Mesothelial cell of epicardium (in vitro differentiated cells): ENCODE results near the gene ARAP2. TPM values are rescaled to one million over a fixed set of nuclear protein-coding genes. Genes with fewer than 3 reads are reported as not detected.

Experiments used
- DNase-seq, 2 experiments: peaks; one replicate each; pipeline ENCODE4 v3.0.0; 2021; ENCODE audit warnings: low spot score in 2 of 2; ENCODE audit not compliant: unreplicated experiment in 2 of 2
- H3K27ac Mint-ChIP-seq: 2 replicates; pipeline ENCODE4 v1.8.0; 2021; ENCODE audit warnings: mixed read lengths
- H3K27me3 Mint-ChIP-seq: 2 replicates; pipeline ENCODE4 v1.8.0; 2021; ENCODE audit warnings: low read depth, mixed read lengths
- H3K36me3 Mint-ChIP-seq: 2 replicates; pipeline ENCODE4 v1.8.0; 2021; ENCODE audit warnings: mixed read lengths
- H3K4me1 Mint-ChIP-seq: 2 replicates; pipeline ENCODE4 v1.8.0; 2021; ENCODE audit warnings: mixed read lengths
- H3K4me3 Mint-ChIP-seq: 2 replicates; pipeline ENCODE4 v1.8.0; 2021; ENCODE audit warnings: mild to moderate bottlenecking, moderate library complexity, mixed read lengths
- H3K9me3 Mint-ChIP-seq: 2 replicates; pipeline ENCODE4 v1.8.0; 2021; ENCODE audit warnings: mixed read lengths
- CTCF ChIP-seq: fragments of 200-600 bp; sonication (generic); IDR thresholded peaks from one replicate; pipeline ENCODE4 v1.5.0; 2021; ENCODE audit warnings: antibody characterized with exemption; ENCODE audit not compliant: unreplicated experiment
- total RNA-seq: library from RNA; stranded (reverse); gene quantifications from 3 replicates; pipeline ENCODE4 v1.2.1, GENCODE V29; 2021

The ARAP2 gene
- total RNA-seq, 1 donor from 2014 or later = 16.0 TPM

GRCh38 chr4:36174570-36174969, 69.7 kb downstream of the ARAP2 start:
- DNase-seq = no peak
- TF ChIP-seq CTCF = no peak

GRCh38 chr4:36173905-36174304, 70.4 kb downstream of the ARAP2 start:
- peaks cover 4% of the 10 kb centered on the region for H3K9me3 Mint-ChIP-seq
- no peaks in the 10 kb centered on the region for H3K27me3 Mint-ChIP-seq
- H3K4me3 Mint-ChIP-seq = no peak overlapping the region
- no peak for DNase-seq
- TF ChIP-seq CTCF = no peak
- H3K36me3 Mint-ChIP-seq = peaks cover 2% of the 10 kb centered on the region
- H3K27ac Mint-ChIP-seq = no peak overlapping the region
- H3K4me1 Mint-ChIP-seq = peaks cover 8% of the 10 kb centered on the region

More at GRCh38 chr4:36174570-36174969, 69.7 kb downstream of the ARAP2 start:
- peaks cover 4% of the 10 kb centered on the region for H3K9me3 Mint-ChIP-seq
- no peak overlapping the region for H3K27ac Mint-ChIP-seq
- peaks cover 2% of the 10 kb centered on the region for H3K36me3 Mint-ChIP-seq
- no peaks in the 10 kb centered on the region for H3K27me3 Mint-ChIP-seq
- peaks cover 8% of the 10 kb centered on the region for H3K4me1 Mint-ChIP-seq
- H3K4me3 Mint-ChIP-seq = no peak overlapping the region

GRCh38 chr4:36172656-36173055, 71.7 kb downstream of the ARAP2 start:
- Mint-ChIP-seq H3K4me1 (peaks cover 8% of the 10 kb centered on the region), H3K4me3 (no peak overlapping the region), H3K27ac (no peak overlapping the region), H3K9me3 (peaks cover 4% of the 10 kb centered on the region), H3K27me3 (no peaks in the 10 kb centered on the region), H3K36me3 (peaks cover 2% of the 10 kb centered on the region)
- no peak for TF ChIP-seq CTCF
- DNase-seq = no peak

GRCh38 chr4:36168127-36168878, 76.0 kb downstream of the ARAP2 start:
- no peak overlapping the region for H3K27ac Mint-ChIP-seq
- no peaks in the 10 kb centered on the region for H3K4me1 Mint-ChIP-seq
- H3K27me3 Mint-ChIP-seq = no peaks in the 10 kb centered on the region
- H3K36me3 Mint-ChIP-seq = peaks cover 11% of the 10 kb centered on the region
- peaks cover 4% of the 10 kb centered on the region for H3K9me3 Mint-ChIP-seq
- no peak for DNase-seq
- no peak overlapping the region for H3K4me3 Mint-ChIP-seq
- TF ChIP-seq CTCF = no peak

GRCh38 chr4:36165631-36166005, 78.7 kb downstream of the ARAP2 start:
- Mint-ChIP-seq H3K4me3 (no peak overlapping the region), H3K36me3 (peaks cover 19% of the 10 kb centered on the region), H3K27ac (no peak overlapping the region), H3K27me3 (no peaks in the 10 kb centered on the region), H3K9me3 (peaks cover under 1% of the 10 kb centered on the region), H3K4me1 (no peaks in the 10 kb centered on the region)
- TF ChIP-seq CTCF = no peak
- DNase-seq = no peak
